ENCODE results near the gene ROMO1.
A peak's percentile ranks its signal among the peaks of the same experiment; 100 is the strongest.
"Not testable (repeated sequence)": the region's sequence is repeated elsewhere in the genome, so short reads cannot be mapped to it uniquely, and the experiment has no call there.

The ROMO1 gene

DNA sequence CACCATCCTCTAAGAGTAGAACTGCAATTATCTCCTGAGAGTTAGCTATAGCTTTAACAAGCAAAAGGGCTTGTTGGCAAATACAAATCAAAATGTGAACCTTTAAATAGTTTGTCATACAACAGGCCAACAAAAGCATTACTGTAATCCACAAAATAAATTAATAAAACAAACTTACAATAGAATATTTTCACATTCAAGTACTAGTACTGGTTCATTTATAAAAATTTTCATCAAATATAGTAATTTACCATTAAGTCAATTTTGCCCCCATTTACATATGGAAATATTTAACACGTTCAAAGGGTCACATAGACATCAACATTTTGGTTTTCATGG lies 33.4 kb downstream of the ROMO1 start:
- DNase-seq: no peak

DNA sequence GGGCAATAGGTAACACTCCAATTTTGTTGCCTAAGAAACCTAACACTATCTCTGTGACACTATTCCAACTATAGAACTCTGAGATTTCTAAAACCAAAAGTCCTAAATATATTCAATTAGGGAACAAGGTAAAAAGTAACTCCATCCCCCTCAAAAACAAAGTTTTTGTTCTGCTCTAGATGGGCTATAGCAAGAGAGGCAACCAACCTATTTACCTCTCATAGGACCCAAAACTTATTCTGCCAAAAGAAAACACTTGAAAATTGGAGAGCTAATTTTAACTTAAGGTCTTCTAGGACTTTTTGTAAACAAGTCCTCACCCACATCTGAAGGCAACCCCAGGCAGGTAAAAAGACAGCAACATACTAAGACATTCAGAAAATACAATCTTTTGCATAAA lies 35.2 kb downstream of the ROMO1 start:
- no peak for DNase-seq

DNA sequence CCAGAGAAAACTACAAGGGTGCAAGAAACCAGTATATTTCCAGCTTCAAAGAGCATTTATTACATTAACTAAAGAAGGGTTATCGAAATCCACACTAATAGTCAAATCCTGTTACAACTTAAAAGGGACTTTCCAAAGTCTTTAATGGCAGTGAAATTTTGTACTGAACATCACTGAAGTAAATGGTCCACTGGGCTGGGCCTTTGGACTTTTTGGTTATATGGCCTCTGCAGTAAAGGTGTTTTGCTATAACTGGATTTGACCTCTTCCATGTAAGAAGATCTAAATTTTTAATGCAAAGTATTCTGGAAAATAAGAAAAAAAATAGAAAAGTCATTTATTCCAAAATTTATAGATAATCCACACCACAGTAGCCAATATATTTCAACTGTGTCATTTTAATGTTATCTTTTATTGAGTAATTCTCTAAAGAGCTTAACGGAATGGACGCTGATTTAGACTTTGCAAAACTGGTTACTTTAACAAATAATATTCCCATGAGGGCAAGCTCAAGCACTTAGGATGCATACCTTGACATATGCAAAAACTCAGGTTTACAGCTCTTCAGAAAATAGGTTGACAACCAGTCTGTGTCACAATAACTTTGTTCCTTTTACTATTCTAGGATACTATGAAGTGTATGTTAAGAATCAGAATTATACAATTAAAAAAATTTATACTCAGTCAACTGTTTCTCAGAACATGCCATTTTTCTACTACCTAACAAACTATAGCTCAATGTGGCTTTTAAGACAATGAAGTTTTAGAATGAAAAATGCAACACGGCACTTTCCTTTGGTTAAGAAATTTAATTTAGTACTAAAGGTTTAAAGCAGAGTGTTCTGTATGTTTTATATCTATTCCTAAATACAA lies 35.8 kb downstream of the ROMO1 start:
- no peak for DNase-seq

DNA sequence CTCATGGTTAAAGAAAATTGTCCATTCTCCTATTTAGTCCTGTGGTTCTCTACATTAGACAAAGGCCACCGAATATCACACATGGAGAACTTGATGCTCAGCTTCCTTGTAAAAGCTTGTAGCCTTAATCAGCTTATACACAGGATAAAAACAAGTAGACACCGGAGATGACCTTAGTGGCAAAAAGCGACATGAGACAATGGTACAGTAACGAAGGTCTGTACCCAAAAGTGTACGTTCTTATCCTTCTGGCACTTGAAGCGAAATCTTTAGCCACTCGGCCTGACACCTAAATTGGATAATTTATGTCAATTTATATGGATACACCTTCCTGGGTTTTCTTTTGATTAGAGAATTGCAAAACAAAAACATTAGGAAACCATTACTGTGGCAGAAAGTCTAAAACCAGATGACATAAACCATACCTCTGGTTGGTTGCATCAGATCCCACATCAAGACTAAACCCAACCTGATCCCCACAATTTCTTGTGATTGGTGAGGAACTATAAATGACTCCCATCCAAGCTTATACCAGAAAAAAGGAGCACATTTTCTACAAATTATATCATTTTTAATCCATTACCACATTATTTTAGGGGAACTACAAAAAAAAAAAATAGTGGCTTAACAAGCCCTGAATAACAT lies 36.7 kb downstream of the ROMO1 start:
- no peak for DNase-seq

DNA sequence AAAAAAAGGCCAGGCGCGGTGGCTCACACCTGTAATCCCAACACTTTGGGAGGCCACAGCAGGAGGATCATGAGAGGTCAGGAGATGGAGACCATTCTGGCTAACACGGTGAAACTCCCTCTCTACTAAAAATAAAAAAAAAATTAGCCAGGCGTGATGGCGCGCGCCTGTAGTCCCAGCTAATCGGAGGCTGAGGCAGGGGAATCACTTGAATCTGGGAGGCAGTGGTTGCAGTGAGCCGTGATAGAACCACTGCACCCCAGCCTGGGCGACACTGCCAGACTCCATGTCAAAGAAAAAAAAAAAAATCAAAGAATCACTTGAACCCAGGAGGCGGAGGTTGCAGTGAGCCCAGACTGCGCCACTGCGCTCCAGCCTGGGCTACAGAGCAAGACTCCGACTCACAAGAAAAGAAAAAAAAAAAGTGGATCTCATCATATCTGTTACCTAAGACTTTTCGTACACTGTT lies 38.7 kb downstream of the ROMO1 start:
- DNase-seq: no peak

DNA sequence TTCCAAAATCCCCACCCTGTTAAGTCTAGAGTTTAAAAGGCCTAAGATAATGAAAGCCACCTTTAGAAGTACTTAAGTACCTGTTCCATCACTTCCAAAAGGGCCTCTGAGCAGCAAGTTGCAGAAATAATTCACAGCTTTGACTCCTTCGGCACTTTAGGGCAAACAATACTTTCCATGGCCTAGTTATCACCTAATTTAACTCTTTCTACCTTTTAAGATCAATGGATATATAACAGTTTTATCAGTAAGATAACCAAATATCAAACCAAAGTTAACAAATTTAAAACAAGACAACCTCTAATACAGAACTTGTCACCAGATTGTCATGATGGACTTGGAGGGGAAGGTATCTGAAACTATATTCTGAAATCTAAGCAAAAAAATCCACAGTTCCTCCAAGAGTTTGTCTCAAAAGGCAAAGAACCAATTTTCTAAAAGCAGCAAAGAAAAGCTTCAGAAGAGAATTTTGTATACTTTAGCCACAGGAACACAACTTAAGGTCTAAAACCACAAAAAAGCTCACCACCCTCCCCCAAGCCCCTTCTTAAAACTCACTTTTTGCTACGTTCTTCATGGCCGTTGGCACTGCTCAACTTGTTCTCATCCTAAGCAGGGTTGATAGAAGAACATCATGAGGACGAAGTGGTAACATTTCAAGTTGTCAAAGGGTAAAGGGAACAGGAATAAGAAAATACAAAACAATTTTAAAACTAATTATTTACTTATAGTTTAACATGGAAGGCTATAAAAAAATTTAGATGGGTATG lies 39.4 kb downstream of the ROMO1 start:
- DNase-seq: no peak

DNA sequence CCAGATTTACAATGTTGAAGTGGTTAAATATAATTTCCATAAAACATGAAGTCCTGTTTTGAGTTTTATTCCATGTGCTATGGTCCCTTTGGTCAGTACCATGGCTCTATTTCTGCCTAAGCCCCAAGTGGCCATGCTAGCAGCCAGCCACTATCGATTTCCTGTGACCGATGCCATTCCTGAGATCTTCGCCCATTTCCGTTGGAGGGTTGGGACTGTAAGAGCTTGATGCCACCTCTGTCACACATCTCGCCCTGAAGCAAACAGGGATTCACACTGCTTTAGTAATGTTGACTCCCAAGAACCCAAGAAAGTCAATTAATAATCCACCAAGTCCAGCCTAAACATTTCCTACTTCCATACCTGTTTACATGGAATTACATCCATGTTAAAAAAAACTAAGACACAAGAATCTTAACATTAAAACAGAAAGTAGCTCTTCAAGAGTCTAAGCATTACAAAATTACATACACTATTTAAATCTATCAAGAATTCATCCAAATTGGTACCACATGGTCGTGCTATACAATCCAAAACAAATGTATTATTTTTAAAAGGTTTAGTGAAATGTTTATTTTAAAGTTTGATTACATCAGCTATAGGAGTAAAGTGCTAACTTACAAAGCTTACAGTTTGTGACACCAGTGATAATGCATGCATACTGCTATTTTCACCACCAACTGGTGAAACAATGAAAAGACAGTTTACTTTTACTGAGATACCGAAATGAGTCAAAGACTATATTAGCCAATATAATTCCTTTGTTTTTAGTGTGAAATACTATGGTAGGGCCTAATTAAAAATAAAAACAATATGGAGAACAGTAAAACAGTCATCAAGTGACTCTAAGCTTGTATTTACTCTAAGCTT lies 40.3 kb downstream of the ROMO1 start:
- DNase-seq: peak in 1 of 2 experiments; percentile 22

DNA sequence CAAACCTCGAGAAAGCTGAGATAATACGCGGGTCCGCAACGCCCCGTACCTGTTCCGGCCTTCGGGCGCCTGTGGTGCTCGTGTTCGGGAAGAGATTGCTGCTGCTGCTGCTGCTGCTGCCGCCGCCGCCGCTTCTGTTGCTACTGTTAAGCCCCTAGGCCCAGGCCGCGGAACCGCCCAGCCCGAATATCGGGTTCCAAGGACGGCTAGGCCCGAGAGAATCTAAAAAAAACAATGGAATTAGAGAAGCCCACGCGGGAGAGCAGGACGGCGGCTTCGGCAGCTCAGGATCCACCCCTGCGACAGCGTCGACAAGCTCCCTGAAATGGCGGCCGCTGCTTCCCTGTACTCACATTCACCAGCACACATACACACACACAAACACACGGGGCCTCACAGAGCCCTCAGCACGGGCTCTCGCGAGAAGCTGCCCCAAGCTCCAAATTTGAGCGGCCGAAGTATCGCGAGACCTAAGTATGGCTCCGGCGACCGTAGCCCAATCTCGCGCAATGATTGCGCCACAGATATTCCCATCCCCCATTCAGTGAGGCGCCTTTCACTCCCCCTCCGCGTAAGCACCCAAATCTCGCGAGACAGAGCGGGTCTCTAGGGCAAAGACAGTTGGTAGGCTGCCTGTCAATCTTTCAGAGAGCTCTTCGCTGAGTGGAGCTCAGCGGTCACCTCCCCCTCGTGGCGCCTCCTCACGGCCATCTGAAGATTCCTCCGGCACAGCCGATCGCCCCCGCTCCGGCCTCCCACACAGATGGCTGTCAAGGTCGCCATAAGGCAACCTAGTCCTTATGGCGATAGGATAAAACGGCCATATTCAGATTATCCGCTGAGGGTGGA lies 42.9 kb downstream of the ROMO1 start, which contains the start of gene RBM39:
Gene RBM39, minus strand, starts transcription at position 369 of the 849 bp plus-strand sequence. CDS start 1,386 bp downstream, outside the sequence.
- DNase-seq: peak; percentile 100

DNA sequence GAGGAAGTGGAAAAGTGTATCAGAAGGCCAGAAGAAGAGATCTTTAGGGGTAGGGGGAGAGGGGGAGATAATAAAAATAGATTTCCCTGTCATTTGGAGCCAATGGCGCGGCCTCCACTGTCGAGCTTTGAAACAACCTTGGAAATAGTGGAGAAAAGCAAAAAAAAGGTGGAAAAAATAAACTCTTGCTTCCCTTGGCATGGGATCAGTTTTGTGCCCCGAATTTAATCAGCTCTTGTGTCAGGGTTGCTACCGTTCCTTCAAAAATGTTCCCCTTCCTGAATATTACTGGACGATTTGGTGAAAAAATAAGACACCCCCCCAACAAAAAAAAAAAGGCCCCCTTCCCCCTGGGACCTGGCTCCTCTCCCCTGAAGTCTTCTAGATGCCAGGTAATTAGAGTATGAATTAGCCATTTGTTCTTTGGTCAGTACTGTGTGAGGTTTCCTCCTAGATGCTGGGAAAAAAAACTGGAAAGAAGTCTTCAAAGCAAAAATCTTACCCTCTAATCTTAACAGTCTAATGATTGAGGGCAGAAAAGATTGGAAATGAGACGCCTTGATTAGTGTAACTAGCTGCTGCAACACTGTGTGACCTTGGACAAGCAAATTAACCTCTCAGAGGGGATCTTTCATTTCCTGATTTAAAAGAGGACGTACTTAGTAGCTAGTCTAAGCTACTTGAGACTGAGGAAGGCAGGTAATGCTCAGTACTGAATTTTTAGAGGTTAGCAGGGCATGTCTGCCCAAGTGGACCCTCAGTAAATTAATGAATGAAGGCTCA lies 43.7 kb downstream of the ROMO1 start:
- peak; percentile 31 to 42 for DNase-seq

DNA sequence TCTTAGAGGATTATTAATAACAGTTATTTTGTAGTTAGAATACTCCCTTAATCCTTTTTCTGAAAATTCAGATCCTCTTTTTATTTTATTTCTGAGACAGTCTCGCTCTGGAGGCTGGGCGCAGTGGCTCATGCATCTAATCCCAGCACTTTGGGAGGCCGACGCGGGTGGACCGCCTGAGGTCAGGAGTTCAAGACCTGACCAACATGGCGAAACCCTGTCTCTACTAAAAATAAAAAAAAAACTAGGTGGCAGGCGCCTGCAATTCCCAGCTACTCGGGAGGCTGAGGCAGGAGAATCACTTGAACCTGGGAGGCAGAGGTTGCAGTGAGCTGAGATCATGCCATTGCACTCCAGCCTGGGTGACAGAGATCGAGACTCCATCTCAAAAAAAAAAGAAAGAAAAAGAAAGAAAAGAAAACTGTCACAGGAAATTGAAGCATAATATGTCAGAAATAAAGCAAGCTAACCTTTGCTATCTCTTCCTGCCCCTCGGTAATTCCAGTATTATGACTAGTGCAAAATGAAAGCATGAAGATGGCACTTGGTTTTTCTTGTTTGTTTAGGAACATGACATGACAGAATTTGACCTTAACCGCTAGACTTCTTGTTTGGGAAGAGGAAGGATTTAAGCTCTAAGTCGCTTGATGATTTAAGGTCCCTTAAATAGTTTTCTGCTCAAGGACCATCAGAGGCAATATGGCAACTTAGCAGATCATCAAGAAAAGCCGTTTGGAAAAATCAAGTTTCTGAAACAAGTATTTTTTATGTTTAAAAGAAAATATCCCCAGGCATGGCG lies 44.7 kb downstream of the ROMO1 start:
- no peak for DNase-seq

DNA sequence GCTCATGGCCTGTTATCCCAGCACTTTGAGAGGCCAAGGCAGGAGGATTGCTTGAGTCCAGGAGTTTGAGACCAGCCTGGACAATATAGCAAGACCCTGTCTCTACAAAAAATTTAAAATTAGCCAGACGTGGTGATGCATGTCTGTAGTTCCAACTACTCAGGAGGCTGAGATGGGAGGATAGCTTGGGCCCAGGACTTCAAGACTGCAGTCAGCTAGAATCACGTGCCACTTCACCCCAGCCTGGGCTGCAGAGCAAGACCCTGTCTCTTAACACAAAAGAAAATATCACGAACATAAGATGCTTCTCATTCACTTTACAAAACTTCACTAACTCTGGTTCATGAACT lies 45.3 kb downstream of the ROMO1 start:
- not testable (repeated sequence) for DNase-seq

Data from NCI-H526 (cell line).